ENCODE results near the gene MYH10.

- no peak for TF ChIP-seq CTCF (IDR thresholded peaks at IDR 0.05; ENCODE audit: low read depth, low read length, missing input control)
- no peak for TF ChIP-seq TAF1 (conservative IDR thresholded peaks at IDR 0.05)
- TF ChIP-seq MAX (IDR thresholded peaks at IDR 0.05), result no peak
- TF ChIP-seq RXRA (IDR thresholded peaks at IDR 0.05), result no peak
These were observed 115.7 kb downstream of the MYH10 start for GRCh38 chr17:8514801-8515200.

All from liver (tissue), 3 donors.